Sigmoid colon (tissue), 7 donors: ENCODE measurements around the gene MAPRE2. TPM values are rescaled to one million over a fixed set of nuclear protein-coding genes. Genes with fewer than 3 reads are reported as not detected.

Experiments
- DNase-seq: peaks from one replicate; pipeline ENCODE4 v3.0.0-alpha.2; 2019
- H3K27ac ChIP-seq, 4 donors: fragments of 200-600 bp; sonication (generic); one replicate each; pipeline ENCODE4 v1.5.1; 2016 to 2019; ENCODE audit warnings: mild to moderate bottlenecking in 1 of 4
- H3K27me3 ChIP-seq, 3 donors: fragments of 200-600 bp; sonication (generic); one replicate each; pipeline ENCODE4 v1.5.1; 2019; ENCODE audit warnings: mild to moderate bottlenecking in 1 of 3
- H3K36me3 ChIP-seq, 4 donors: fragments of 200-600 bp; sonication (generic); one replicate each; pipeline ENCODE4 v1.5.1; 2016 to 2019
- H3K4me1 ChIP-seq, 4 donors: fragments of 200-600 bp; sonication (generic); one replicate each; pipeline ENCODE4 v1.5.1; 2017 to 2019
- H3K4me3 ChIP-seq, 4 donors: fragments of 200-600 bp; sonication (generic); one replicate each; pipeline ENCODE4 v1.5.1; 2017 to 2019; ENCODE audit warnings: mild to moderate bottlenecking in 2 of 4, moderate library complexity in 1 of 4
- H3K9me3 ChIP-seq, 4 donors: fragments of 200-600 bp in 3 of 4; sonication (generic) in 3 of 4; one replicate each; pipeline versions ENCODE4 v1.5.1 to v1.6.1; 2013 to 2019
- CTCF ChIP-seq, 4 experiments: fragments of 450-650 bp in 3 of 4; fragments of 200-600 bp in 1 of 4; IDR thresholded peaks; one replicate each; pipeline ENCODE4 v1.5.1; 2016 to 2019; ENCODE audit warnings: antibody characterized with exemption in 4 of 4, mild to moderate bottlenecking in 3 of 4, moderate library complexity in 2 of 4
- EP300 ChIP-seq, 4 donors: sonication (generic); formaldehyde crosslinking; IDR thresholded peaks; one replicate each; pipeline ENCODE4 v1.6.1; 2017; ENCODE audit warnings: antibody characterized with exemption in 4 of 4
- POLR2A ChIP-seq, 2 donors: fragments of 450-650 bp; IDR thresholded peaks; one replicate each; pipeline ENCODE4 v1.6.1; 2016; ENCODE audit warnings: antibody characterized with exemption in 2 of 2, mild to moderate bottlenecking in 2 of 2, moderate library complexity in 2 of 2
- POLR2AphosphoS5 ChIP-seq, 4 donors: sonication (generic); formaldehyde crosslinking; IDR thresholded peaks; one replicate each; pipeline ENCODE4 v1.6.1; 2017; ENCODE audit warnings: antibody characterized with exemption in 4 of 4
- WGBS, 2 donors: extraction: QIAGEN DNeasy Blood & Tissue Kit; methylation state at CpG; one replicate each; pipeline ENCODE4 v1.1.7; 2013; 5-methylcytosine and 5-hydroxymethylcytosine counted together
- intact Hi-C: fragments of 100-400 bp; cut with DNase I; formaldehyde crosslinking; loops from one replicate; pipeline ENCODE4 v1.15.1; 2023
- polyA plus RNA-seq, 3 donors: library from polyadenylated mRNA; stranded (reverse); fragments of 200-250 nt; gene quantifications; one replicate each; pipeline ENCODE4 v1.2.3, GENCODE V29; 2013
- total RNA-seq, 4 donors: library from RNA; depleted of rRNA; stranded (reverse); fragments of >200 nt; gene quantifications; one replicate each; pipeline ENCODE4 v1.1.0, GENCODE V29; 2016
- donor health status: healthy with polysubstance abuse.
- donor health status: Bipolar disorder and iron deficiency.
- donor health status: healthy.

MAPRE2 gene
- total and polyA plus RNA-seq, 7 donors, result 14.0 to 31.6 (median 21.0) TPM

- H3K4me3 ChIP-seq, result peak overlapping the region in 2 of 4 donors; percentile 1 to 13
- peaks cover 0 to 49% (median 27%) of the 10 kb centered on the region in 4 donors for H3K4me1 ChIP-seq
- TF ChIP-seq POLR2AphosphoS5 (IDR thresholded peaks at IDR 0.05) (no peak), CTCF (IDR thresholded peaks at IDR 0.05) (no peak), EP300 (IDR thresholded peaks at IDR 0.05) (no peak), POLR2A (IDR thresholded peaks at IDR 0.05) (no peak)
- peak overlapping the region; percentile 36 to 72 (median 60) for H3K27ac ChIP-seq
- intact Hi-C loops, result loop anchor here (5.0 kb wide), 1 partner anchor 453 kb away; no protein-coding TSS in a partner anchor
- WGBS, 2 donors, result 53 to 89% methylated on average over 1 of the region's 1 CpG
- H3K27me3 ChIP-seq, result no peaks in the 10 kb centered on the region
- DNase-seq, result no peak
- H3K9me3 ChIP-seq, result no peaks in the 10 kb centered on the region
- H3K36me3 ChIP-seq, result no peaks in the 10 kb centered on the region
These were observed 8.9 kb downstream of the MAPRE2 start for GRCh38 chr18:35050028-35050546.

GRCh38 chr18:35050705-35051195, 9.5 kb downstream of the MAPRE2 start:
- H3K36me3 ChIP-seq, result no peaks in the 10 kb centered on the region
- no peaks in the 10 kb centered on the region for H3K9me3 ChIP-seq
- no peak for TF ChIP-seq POLR2A (IDR thresholded peaks at IDR 0.05)
- TF ChIP-seq EP300 (IDR thresholded peaks at IDR 0.05), result no peak
- no peak for TF ChIP-seq POLR2AphosphoS5 (IDR thresholded peaks at IDR 0.05)
- TF ChIP-seq CTCF (IDR thresholded peaks at IDR 0.05), result no peak
- H3K4me3 ChIP-seq, result peak overlapping the region in 2 of 4 donors; percentile 1 to 13
- H3K27me3 ChIP-seq, result no peaks in the 10 kb centered on the region
- intact Hi-C loops, result loop anchor here (5.0 kb wide), 1 partner anchor 453 kb away; no protein-coding TSS in a partner anchor
- peaks cover 0 to 43% (median 25%) of the 10 kb centered on the region in 4 donors for H3K4me1 ChIP-seq
- WGBS, 2 donors, result 53 to 79% methylated on average over 2 of the region's 2 CpGs
- DNase-seq, result no peak
- H3K27ac ChIP-seq, result peak overlapping the region; percentile 36 to 72 (median 60)

- peak overlapping the region in 3 of 4 donors; percentile 54 to 72 (median 67) for H3K27ac ChIP-seq
- intact Hi-C loops, result loop anchor here (5.0 kb wide), 1 partner anchor 455 kb away; no protein-coding TSS in a partner anchor
- no peak overlapping the region for H3K4me3 ChIP-seq
- WGBS, 2 donors, result 81 to 92% methylated on average over 2 of the region's 2 CpGs
- H3K27me3 ChIP-seq, result no peaks in the 10 kb centered on the region
- TF ChIP-seq CTCF (IDR thresholded peaks at IDR 0.05) (no peak), POLR2AphosphoS5 (IDR thresholded peaks at IDR 0.05) (peak in 2 of 4 donors; percentile 11 to 26)
- no peaks in the 10 kb centered on the region for H3K9me3 ChIP-seq
- H3K36me3 ChIP-seq, result no peaks in the 10 kb centered on the region
- DNase-seq, result no peak
- peaks cover 0 to 39% (median 23%) of the 10 kb centered on the region in 4 donors for H3K4me1 ChIP-seq
These were observed 10.6 kb downstream of the MAPRE2 start for GRCh38 chr18:35051641-35052377.

- no peak overlapping the region for H3K27ac ChIP-seq
- WGBS, 2 donors, result 91 to 93% methylated on average over 9 of the region's 9 CpGs
These were observed 13.2 kb downstream of the MAPRE2 start for GRCh38 chr18:35054401-35054800.

More at GRCh38 chr18:35054401-35054800, 13.2 kb downstream of the MAPRE2 start:
- intact Hi-C loops, result loop anchor here (5.0 kb wide), 1 partner anchor 457 kb away; no protein-coding TSS in a partner anchor
- no peak for DNase-seq
- Histone ChIP-seq H3K36me3 (no peaks in the 10 kb centered on the region), H3K4me1 (peaks cover 0 to 54% (median 22%) of the 10 kb centered on the region in 4 donors), H3K4me3 (no peak overlapping the region), H3K9me3 (no peaks in the 10 kb centered on the region), H3K27me3 (no peaks in the 10 kb centered on the region)
- TF ChIP-seq EP300 (IDR thresholded peaks at IDR 0.05), result no peak
- TF ChIP-seq POLR2A (IDR thresholded peaks at IDR 0.05), result no peak
- no peak for TF ChIP-seq POLR2AphosphoS5 (IDR thresholded peaks at IDR 0.05)
- no peak for TF ChIP-seq CTCF (IDR thresholded peaks at IDR 0.05)
